ENCODE results near the gene UACA. TPM values are rescaled to one million over a fixed set of nuclear protein-coding genes. Genes with fewer than 3 reads are reported as not detected.

Gene UACA
- total RNA-seq, 2 donors from 2014 or later: 49.7 to 67.1 TPM

GRCh38 chr15:70653426-70653825 is 109.9 kb downstream of the UACA start:
- TF ChIP-seq CTCF (conservative IDR thresholded peaks at IDR 0.05): no peak
- Histone ChIP-seq H3K27ac (ENCODE audit: low read depth, low read length) (no peak overlapping the region), H3K9ac (ENCODE audit: extremely low read depth, low read length, poor library complexity, severe bottlenecking) (no peak overlapping the region), H3K9me3 (ENCODE audit: control insufficient read depth, low read length) (no peaks in the 10 kb centered on the region), H3K4me3 (ENCODE audit: low read length) (no peak overlapping the region), H3K36me3 (ENCODE audit: control insufficient read depth, insufficient read depth, low read length) (peaks cover 32% of the 10 kb centered on the region), H3K27me3 (ENCODE audit: control insufficient read depth, insufficient read depth, low read length, poor library complexity, severe bottlenecking) (no peaks in the 10 kb centered on the region), H3K4me1 (ENCODE audit: control insufficient read depth, insufficient read depth, low read length) (peaks cover 5% of the 10 kb centered on the region)
- Mint-ChIP-seq H3K36me3 (ENCODE audit: low read depth) (peaks cover 8% of the 10 kb centered on the region), H3K27ac (no peak overlapping the region), H3K9me3 (no peaks in the 10 kb centered on the region), H3K4me3 (no peak overlapping the region), H3K4me1 (peaks cover 10% of the 10 kb centered on the region), H3K27me3 (ENCODE audit: insufficient read depth) (no peaks in the 10 kb centered on the region)
- WGBS, 2 experiments (ENCODE audit: insufficient coverage in 1 of 2, insufficient read length in 1 of 2): 90 to 97% methylated on average over 3 to 4 of the region's 4 CpGs
- DNase-seq: no peak

GRCh38 chr15:70652341-70652740 is 111.0 kb downstream of the UACA start:
- Histone ChIP-seq H3K27ac (ENCODE audit: low read depth, low read length) (no peak overlapping the region), H3K9me3 (ENCODE audit: control insufficient read depth, low read length) (no peaks in the 10 kb centered on the region), H3K4me1 (ENCODE audit: control insufficient read depth, insufficient read depth, low read length) (peaks cover 5% of the 10 kb centered on the region), H3K36me3 (ENCODE audit: control insufficient read depth, insufficient read depth, low read length) (peaks cover 23% of the 10 kb centered on the region), H3K9ac (ENCODE audit: extremely low read depth, low read length, poor library complexity, severe bottlenecking) (no peak overlapping the region), H3K4me3 (ENCODE audit: low read length) (no peak overlapping the region), H3K27me3 (ENCODE audit: control insufficient read depth, insufficient read depth, low read length, poor library complexity, severe bottlenecking) (no peaks in the 10 kb centered on the region)
- Mint-ChIP-seq H3K27ac (no peak overlapping the region), H3K36me3 (ENCODE audit: low read depth) (peaks cover 6% of the 10 kb centered on the region), H3K9me3 (no peaks in the 10 kb centered on the region), H3K4me1 (peaks cover 10% of the 10 kb centered on the region), H3K4me3 (no peak overlapping the region), H3K27me3 (ENCODE audit: insufficient read depth) (no peaks in the 10 kb centered on the region)
- no peak for DNase-seq
- 100% methylated on average over 2 of the region's 2 CpGs; no CpG with 5 or more reads in 1 of the 2 experiments for WGBS, 2 experiments (ENCODE audit: insufficient coverage in 1 of 2, insufficient read length in 1 of 2)
- TF ChIP-seq CTCF (conservative IDR thresholded peaks at IDR 0.05): no peak

DNA sequence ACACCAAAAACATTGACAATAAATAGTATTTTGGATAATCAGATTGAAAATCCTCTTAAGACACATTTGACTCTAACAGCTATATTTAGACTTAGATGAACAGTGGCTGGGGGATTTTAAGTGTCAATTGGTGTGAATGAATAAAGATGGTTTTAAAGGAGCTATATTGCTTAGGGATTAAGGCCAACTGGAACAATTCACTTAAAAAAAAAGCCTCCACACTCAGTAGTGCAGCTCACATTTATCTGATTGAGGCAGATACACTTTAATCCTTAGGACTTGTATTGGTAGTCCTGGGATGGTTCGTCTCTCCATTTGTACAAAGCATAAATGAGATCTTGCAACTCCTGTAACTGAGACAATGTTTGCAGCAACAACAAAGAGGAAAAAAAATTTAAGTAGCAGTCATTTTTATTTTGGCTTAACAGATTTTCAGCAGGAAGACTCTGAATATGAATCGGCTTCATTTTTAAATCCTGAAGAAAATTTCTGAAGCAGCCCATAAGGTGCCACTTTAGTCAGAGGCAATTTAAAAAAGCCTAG is 112.0 kb downstream of the UACA start:
- peaks cover 14% of the 10 kb centered on the region for H3K4me1 Mint-ChIP-seq
- peaks cover 3% of the 10 kb centered on the region for H3K36me3 Mint-ChIP-seq (ENCODE audit: low read depth)
- H3K27me3 ChIP-seq (ENCODE audit: control insufficient read depth, insufficient read depth, low read length, poor library complexity, severe bottlenecking): no peaks in the 10 kb centered on the region
- peaks cover 8% of the 10 kb centered on the region for H3K4me1 ChIP-seq (ENCODE audit: control insufficient read depth, insufficient read depth, low read length)
- no peaks in the 10 kb centered on the region for H3K27me3 Mint-ChIP-seq (ENCODE audit: insufficient read depth)
- no peak for TF ChIP-seq CTCF (conservative IDR thresholded peaks at IDR 0.05)
- no peak for DNase-seq
- H3K4me3 ChIP-seq (ENCODE audit: low read length): peak overlapping the region; percentile 51
- H3K27ac Mint-ChIP-seq: no peak overlapping the region
- 98 to 100% methylated on average over 2 of the region's 2 CpGs for WGBS, 2 experiments (ENCODE audit: insufficient coverage in 1 of 2, insufficient read length in 1 of 2)
- no peak overlapping the region for H3K4me3 Mint-ChIP-seq
- H3K36me3 ChIP-seq (ENCODE audit: control insufficient read depth, insufficient read depth, low read length): peaks cover 15% of the 10 kb centered on the region
- H3K9ac ChIP-seq (ENCODE audit: extremely low read depth, low read length, poor library complexity, severe bottlenecking): no peak overlapping the region
- no peaks in the 10 kb centered on the region for H3K9me3 Mint-ChIP-seq
- no peaks in the 10 kb centered on the region for H3K9me3 ChIP-seq (ENCODE audit: control insufficient read depth, low read length)
- no peak overlapping the region for H3K27ac ChIP-seq (ENCODE audit: low read depth, low read length)
